ENCODE measurements around the gene AGAP9.
"Not testable (repeated sequence)": the region's sequence is repeated elsewhere in the genome, so short reads cannot be mapped to it uniquely, and the experiment has no call there.

DNA sequence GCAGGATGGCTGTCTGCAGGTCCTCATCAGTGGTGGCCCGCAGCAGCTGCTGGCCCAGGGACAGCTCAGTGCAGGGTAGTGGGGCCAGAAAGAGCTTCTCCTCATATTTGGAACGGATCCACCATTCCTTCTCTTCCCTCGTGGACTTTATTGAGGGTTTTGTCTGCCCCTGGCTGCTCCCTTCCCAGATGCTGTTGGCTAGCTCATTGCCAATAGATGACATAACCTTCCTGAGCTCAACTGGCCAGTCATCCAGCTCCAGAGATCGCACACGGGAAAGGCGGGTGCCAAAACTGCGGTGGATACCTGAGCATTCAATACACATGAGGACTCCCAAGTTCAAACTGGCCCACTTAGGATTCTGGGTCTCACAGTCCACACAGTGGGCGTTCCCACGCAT is 21.1 kb downstream of the AGAP9 start:
- not testable (repeated sequence) for TF ChIP-seq CTCF (IDR thresholded peaks at IDR 0.05; ENCODE audit: low read length); EZH2 (optimal IDR thresholded peaks at IDR 0.05; ENCODE audit: low read depth, low read length); EZH2phosphoT487 (IDR thresholded peaks at IDR 0.05; ENCODE audit: low read length)

Data from MM.1S (cell line).